ENCODE data around the gene FILIP1L. TPM values are rescaled to one million over a fixed set of nuclear protein-coding genes. Genes with fewer than 3 reads are reported as not detected.
A peak's percentile ranks its signal among the peaks of the same experiment; 100 is the strongest.

FILIP1L gene
- total RNA-seq, 2 donors from 2014 or later, result 6.7 to 19.0 TPM

- no peak for ATAC-seq
- intact Hi-C loops (cut with DNase I, micrococcal nuclease), result loop anchor here in 1 of 2 donors (10.0 kb wide), 1 partner anchor 425 kb away; no protein-coding TSS in a partner anchor
- no peak for DNase-seq
Measured at GRCh38 chr3:99829844-99830243, 284.5 kb downstream of the FILIP1L start.

GRCh38 chr3:99825004-99825640 is 289.2 kb downstream of the FILIP1L start:
- intact Hi-C loops (cut with DNase I, micrococcal nuclease), result no loop called here
- DNase-seq, result no peak
- no peak for ATAC-seq

GRCh38 chr3:99823723-99824711 is 290.3 kb downstream of the FILIP1L start:
- peak; percentile 22 for ATAC-seq
- intact Hi-C loops (cut with DNase I, micrococcal nuclease), result no loop called here
- DNase-seq, result no peak

GRCh38 chr3:99818818-99819217 is 295.5 kb downstream of the FILIP1L start:
- DNase-seq (no peak), ATAC-seq (no peak)
- intact Hi-C loops (cut with DNase I, micrococcal nuclease), result no loop called here

GRCh38 chr3:99817437-99818240 is 296.7 kb downstream of the FILIP1L start, which contains the start of gene CMSS1:
TSS of gene CMSS1 (plus strand) at chr3:99817862.
- ATAC-seq, result peak; percentile 99
- peak; percentile 94 to 98 for DNase-seq
- intact Hi-C loops (cut with DNase I, micrococcal nuclease), result no loop called here

- no peak for ATAC-seq
- peak in 1 of 2 donors; percentile 13 for DNase-seq
- intact Hi-C loops (cut with DNase I, micrococcal nuclease), result no loop called here
Measured at GRCh38 chr3:99817047-99817436, 297.3 kb downstream of the FILIP1L start.

DNA sequence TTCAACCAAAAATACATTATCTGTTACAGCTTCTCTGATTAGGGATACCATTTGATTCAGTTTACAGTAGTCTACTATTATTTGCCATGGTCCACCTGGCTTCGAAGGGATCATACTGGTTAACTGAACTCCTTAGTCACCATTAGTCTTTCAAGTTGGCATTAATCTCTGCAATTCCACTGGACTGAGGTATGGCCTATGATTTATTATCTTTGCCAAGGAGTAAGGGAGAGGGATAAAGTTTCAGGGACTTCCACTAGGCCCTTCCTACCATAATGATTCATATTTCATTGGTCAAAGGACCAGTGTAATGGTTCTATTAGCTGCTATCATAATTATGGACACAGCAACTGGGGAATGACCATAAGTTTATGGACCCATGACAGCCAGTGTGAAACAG is 303.9 kb downstream of the FILIP1L start:
- DNase-seq (no peak), ATAC-seq (no peak)
- intact Hi-C loops (cut with DNase I, micrococcal nuclease), result no loop called here

DNA sequence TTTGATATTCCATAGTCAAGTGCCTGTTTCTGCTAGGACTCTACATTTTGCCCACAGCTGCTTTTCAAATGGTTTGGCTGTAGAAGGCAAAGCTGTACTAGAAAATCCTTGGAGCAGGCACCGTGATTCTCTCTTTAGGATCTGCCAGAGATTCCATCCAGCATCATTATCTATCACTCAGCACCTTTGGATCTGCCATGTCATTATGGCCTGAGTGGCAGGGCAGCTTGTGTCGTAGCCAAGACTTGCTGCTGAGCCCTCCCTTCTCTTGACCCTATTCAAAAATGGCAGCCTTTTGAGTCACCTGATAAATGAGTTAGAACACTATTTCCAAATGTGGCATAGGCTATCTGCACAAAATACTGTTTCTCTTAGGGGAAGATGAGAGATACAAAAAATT is 304.7 kb downstream of the FILIP1L start:
- intact Hi-C loops (cut with DNase I, micrococcal nuclease), result no loop called here
- DNase-seq (no peak), ATAC-seq (no peak)

GRCh38 chr3:99808163-99808794 is 306.0 kb downstream of the FILIP1L start:
- DNase-seq (peak in 1 of 2 donors; percentile 37), ATAC-seq (peak; percentile 27)
- intact Hi-C loops (cut with DNase I, micrococcal nuclease), result no loop called here

GRCh38 chr3:99805160-99805559 is 309.1 kb downstream of the FILIP1L start:
- DNase-seq, result no peak
- ATAC-seq, result no peak
- intact Hi-C loops (cut with DNase I, micrococcal nuclease), result no loop called here

- intact Hi-C loops (cut with DNase I, micrococcal nuclease), result no loop called here
- ATAC-seq (no peak), DNase-seq (no peak)
Measured at GRCh38 chr3:99803297-99803696, 311.0 kb downstream of the FILIP1L start.

- ATAC-seq, result no peak
- intact Hi-C loops (cut with DNase I, micrococcal nuclease), result no loop called here
- no peak for DNase-seq
Measured at GRCh38 chr3:99799422-99799821, 314.9 kb downstream of the FILIP1L start.

DNA sequence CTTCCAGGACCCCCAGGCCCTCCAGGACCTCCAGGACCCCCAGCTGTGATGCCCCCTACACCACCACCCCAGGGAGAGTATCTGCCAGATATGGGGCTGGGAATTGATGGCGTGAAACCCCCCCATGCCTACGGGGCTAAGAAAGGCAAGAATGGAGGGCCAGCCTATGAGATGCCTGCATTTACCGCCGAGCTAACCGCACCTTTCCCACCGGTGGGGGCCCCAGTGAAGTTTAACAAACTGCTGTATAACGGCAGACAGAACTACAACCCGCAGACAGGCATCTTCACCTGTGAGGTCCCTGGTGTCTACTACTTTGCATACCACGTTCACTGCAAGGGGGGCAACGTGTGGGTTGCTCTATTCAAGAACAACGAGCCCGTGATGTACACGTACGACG is 318.7 kb downstream of the FILIP1L start:
- DNase-seq, result no peak
- intact Hi-C loops (cut with DNase I, micrococcal nuclease), result no loop called here
- ATAC-seq, result no peak

GRCh38 chr3:99794485-99794884 is 319.8 kb downstream of the FILIP1L start:
- ATAC-seq (no peak), DNase-seq (no peak)
- intact Hi-C loops (cut with DNase I, micrococcal nuclease), result no loop called here

DNA sequence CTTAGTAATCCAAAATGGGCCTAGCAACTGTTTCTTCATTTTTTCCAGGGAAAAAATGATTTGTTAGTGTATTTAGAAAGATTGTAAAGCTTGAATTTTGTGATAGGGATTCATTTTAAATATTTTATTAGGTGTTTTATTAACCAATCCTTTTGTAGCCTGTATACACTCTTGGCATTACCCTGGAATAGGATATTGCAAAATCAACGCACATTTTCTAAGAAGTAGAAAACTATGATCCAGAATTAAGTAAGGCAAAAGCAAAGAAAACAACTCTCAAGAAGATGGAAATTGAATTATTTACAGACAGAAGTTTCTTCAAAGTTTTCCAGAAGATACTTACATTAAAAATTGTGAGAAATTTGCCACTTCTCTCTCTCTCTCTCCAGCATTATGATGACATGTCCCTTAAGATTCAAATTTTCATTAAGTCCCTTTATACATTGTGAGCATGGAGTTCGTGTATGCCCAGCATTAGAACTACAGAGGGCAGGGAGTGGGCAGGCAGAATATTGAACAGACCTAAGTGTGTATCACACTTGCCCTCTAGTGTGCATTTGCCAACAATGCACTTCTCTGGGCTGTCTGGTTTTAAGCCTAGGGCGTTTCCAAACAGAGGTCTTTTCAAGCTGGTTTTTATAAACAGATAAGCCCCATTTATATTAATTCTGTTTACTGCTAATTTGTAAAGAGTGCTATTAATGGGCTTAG is 325.1 kb downstream of the FILIP1L start:
- intact Hi-C loops (cut with DNase I, micrococcal nuclease), result no loop called here
- peak; percentile 65 for ATAC-seq
- no peak for DNase-seq

Measured in left colon (tissue), 2 donors.